COLO829 (cell line): ENCODE measurements around the gene GPR158.

Experiments used
- DNase-seq: peaks from one replicate; pipeline ENCODE4 v3.0.0; 2012; ENCODE audit warnings: low spot score

The GPR158 gene

GRCh38 chr10:25501912-25502311 lies 327.1 kb downstream of the GPR158 start:
- DNase-seq: no peak

- DNase-seq: no peak
These were observed 327.7 kb downstream of the GPR158 start for GRCh38 chr10:25502453-25502852.

- no peak for DNase-seq
These were observed 329.5 kb downstream of the GPR158 start for GRCh38 chr10:25504306-25504705.

- DNase-seq: no peak
These were observed 330.0 kb downstream of the GPR158 start for GRCh38 chr10:25504838-25505237.

- DNase-seq: no peak
These were observed 330.7 kb downstream of the GPR158 start for GRCh38 chr10:25505466-25505865.

- DNase-seq: no peak
These were observed 332.1 kb downstream of the GPR158 start for GRCh38 chr10:25506821-25507335.

- no peak for DNase-seq
These were observed 333.5 kb downstream of the GPR158 start for GRCh38 chr10:25508112-25508815.

- no peak for DNase-seq
These were observed 334.4 kb downstream of the GPR158 start for GRCh38 chr10:25509151-25509550.

- DNase-seq: no peak
These were observed 347.5 kb downstream of the GPR158 start for GRCh38 chr10:25522294-25522693.

- peak; percentile 48 for DNase-seq
These were observed 348.3 kb downstream of the GPR158 start for GRCh38 chr10:25522946-25523608.

- no peak for DNase-seq
These were observed 355.5 kb downstream of the GPR158 start for GRCh38 chr10:25530306-25530705.

GRCh38 chr10:25531457-25532061 lies 356.8 kb downstream of the GPR158 start:
- DNase-seq: no peak

- no peak for DNase-seq
These were observed 357.4 kb downstream of the GPR158 start for GRCh38 chr10:25532213-25532612.

GRCh38 chr10:25536027-25536426 lies 361.2 kb downstream of the GPR158 start:
- no peak for DNase-seq

GRCh38 chr10:25547382-25547781 lies 372.6 kb downstream of the GPR158 start:
- DNase-seq: peak; percentile 20

GRCh38 chr10:25552283-25552919 lies 377.6 kb downstream of the GPR158 start:
- no peak for DNase-seq

- no peak for DNase-seq
These were observed 381.1 kb downstream of the GPR158 start for GRCh38 chr10:25555865-25556264.

GRCh38 chr10:25556457-25556856 lies 381.7 kb downstream of the GPR158 start:
- DNase-seq: peak; percentile 63

GRCh38 chr10:25557136-25557535 lies 382.3 kb downstream of the GPR158 start:
- DNase-seq: no peak

- no peak for DNase-seq
These were observed 387.0 kb downstream of the GPR158 start for GRCh38 chr10:25561758-25562157.

GRCh38 chr10:25562547-25562946 lies 387.7 kb downstream of the GPR158 start:
- DNase-seq: no peak

- DNase-seq: no peak
These were observed 389.6 kb downstream of the GPR158 start for GRCh38 chr10:25564351-25564750.

GRCh38 chr10:25565570-25565969 lies 390.8 kb downstream of the GPR158 start:
- no peak for DNase-seq
